DOHH2 (cell line): ENCODE results near the gene TEX51.

ENCODE experiments used
- H3F3A ChIP-seq: fragments of 200-600 bp; sonication (generic), shearing (Covaris generic); 2 replicates; pipeline ENCODE4 v1.6.0; 2016; ENCODE audit warnings: antibody characterized with exemption, mild to moderate bottlenecking; ENCODE audit not compliant: control insufficient read depth, insufficient read depth
- H3K27ac ChIP-seq: fragments of 200-600 bp; sonication (generic); 2 replicates; pipeline ENCODE4 v1.5.1; 2014; ENCODE audit warnings: low read depth, mild to moderate bottlenecking, low read length, moderate library complexity
- H3K27me3 ChIP-seq: fragments of 200-600 bp; sonication (generic); 2 replicates; pipeline ENCODE4 v1.6.1; 2014; ENCODE audit warnings: mild to moderate bottlenecking, low read length, mixed read lengths; ENCODE audit not compliant: control insufficient read depth
- H3K36me3 ChIP-seq: fragments of 200-600 bp; sonication (generic); 2 replicates; pipeline ENCODE4 v1.6.1; 2014; ENCODE audit warnings: mild to moderate bottlenecking, low read length, moderate library complexity, mixed read lengths; ENCODE audit not compliant: control insufficient read depth
- H3K4me1 ChIP-seq: fragments of 200-600 bp; sonication (generic); 2 replicates; pipeline ENCODE4 v1.6.1; 2014; ENCODE audit warnings: mild to moderate bottlenecking, low read length, mixed read lengths; ENCODE audit not compliant: control insufficient read depth
- H3K4me2 ChIP-seq: fragments of 200-600 bp; sonication (generic); 2 replicates; pipeline ENCODE4 v1.6.0; 2014; ENCODE audit warnings: mild to moderate bottlenecking, low read length, moderate library complexity
- H3K4me3 ChIP-seq: fragments of 200-600 bp; sonication (generic); 2 replicates; pipeline ENCODE4 v1.5.1; 2014; ENCODE audit warnings: mild to moderate bottlenecking, low read length, mixed read lengths
- H3K79me2 ChIP-seq: fragments of 200-600 bp; sonication (generic); 2 replicates; pipeline ENCODE4 v1.6.1; 2014; ENCODE audit warnings: mild to moderate bottlenecking, low read length, mixed read lengths; ENCODE audit not compliant: control insufficient read depth
- H3K9me2 ChIP-seq: fragments of 200-600 bp; sonication (generic); replicated peaks from 2 replicates; pipeline ENCODE4 v1.6.1; 2014; ENCODE audit warnings: mild to moderate bottlenecking, low read length, mixed read lengths; ENCODE audit not compliant: control insufficient read depth
- H3K9me3 ChIP-seq: fragments of 200-600 bp; sonication (generic); 2 replicates; pipeline ENCODE4 v1.6.1; 2014; ENCODE audit warnings: antibody characterized with exemption, low read length, mixed read lengths; ENCODE audit not compliant: control insufficient read depth, insufficient read depth
- H4K20me1 ChIP-seq: fragments of 200-600 bp; sonication (generic); 2 replicates; pipeline ENCODE4 v1.6.0; 2014; ENCODE audit warnings: low read depth, mild to moderate bottlenecking, antibody characterized with exemption, low read length, moderate library complexity; ENCODE audit not compliant: control insufficient read depth, insufficient read depth
- CTCF ChIP-seq: fragments of 200-600 bp; sonication (generic); IDR thresholded peaks from one replicate; pipeline ENCODE4 v1.5.1; 2014; ENCODE audit warnings: antibody characterized with exemption, mild to moderate bottlenecking, low read depth, low read length; ENCODE audit not compliant: poor library complexity, severe bottlenecking
- EZH2phosphoT487 ChIP-seq: fragments of 200-600 bp; sonication (generic); IDR thresholded peaks from 2 replicates; pipeline ENCODE4 v1.6.1; 2017; ENCODE audit warnings: borderline replicate concordance, mild to moderate bottlenecking, antibody characterized with exemption, low read length, moderate library complexity, mixed read lengths

TEX51 gene

GRCh38 chr2:126881591-126881990 is 17.1 kb upstream of the TEX51 start:
- no peak for TF ChIP-seq EZH2phosphoT487
- no peak for TF ChIP-seq CTCF
- no peaks in the 10 kb centered on the region for H3K36me3 ChIP-seq
- no peaks in the 10 kb centered on the region for H3K9me3 ChIP-seq
- no peaks in the 10 kb centered on the region for H3K79me2 ChIP-seq
- H3K4me3 ChIP-seq, result no peak overlapping the region
- no peaks in the 10 kb centered on the region for H3F3A ChIP-seq
- H3K4me1 ChIP-seq, result peaks cover 9% of the 10 kb centered on the region
- no peak overlapping the region for H3K4me2 ChIP-seq
- H4K20me1 ChIP-seq, result no peaks in the 10 kb centered on the region
- no peaks in the 10 kb centered on the region for H3K27me3 ChIP-seq
- H3K9me2 ChIP-seq, result no peaks in the 10 kb centered on the region
- H3K27ac ChIP-seq, result no peak overlapping the region

GRCh38 chr2:126882181-126882580 is 16.5 kb upstream of the TEX51 start:
- H4K20me1 ChIP-seq, result no peaks in the 10 kb centered on the region
- no peaks in the 10 kb centered on the region for H3K9me3 ChIP-seq
- H3K4me1 ChIP-seq, result peaks cover 13% of the 10 kb centered on the region
- no peak for TF ChIP-seq EZH2phosphoT487
- no peak for TF ChIP-seq CTCF
- H3K9me2 ChIP-seq, result no peaks in the 10 kb centered on the region
- H3K4me2 ChIP-seq, result no peak overlapping the region
- no peaks in the 10 kb centered on the region for H3K36me3 ChIP-seq
- no peaks in the 10 kb centered on the region for H3K79me2 ChIP-seq
- H3K27ac ChIP-seq, result no peak overlapping the region
- no peaks in the 10 kb centered on the region for H3K27me3 ChIP-seq
- no peaks in the 10 kb centered on the region for H3F3A ChIP-seq
- no peak overlapping the region for H3K4me3 ChIP-seq

- Histone ChIP-seq H3K36me3 (no peaks in the 10 kb centered on the region), H4K20me1 (no peaks in the 10 kb centered on the region), H3K9me3 (no peaks in the 10 kb centered on the region), H3K9me2 (no peaks in the 10 kb centered on the region), H3K4me2 (no peak overlapping the region), H3K4me3 (no peak overlapping the region), H3K27ac (no peak overlapping the region), H3K79me2 (no peaks in the 10 kb centered on the region), H3K4me1 (peaks cover 13% of the 10 kb centered on the region), H3K27me3 (no peaks in the 10 kb centered on the region), H3F3A (no peaks in the 10 kb centered on the region)
- TF ChIP-seq EZH2phosphoT487 (no peak), CTCF (no peak)
Observed at GRCh38 chr2:126882736-126883665, 15.7 kb upstream of the TEX51 start.
